ENCODE results near the gene CCDC33.

The CCDC33 gene

GRCh38 chr15:74297887-74298286 lies 61.8 kb downstream of the CCDC33 start:
- H3K27me3 ChIP-seq (ENCODE audit: insufficient read depth, poor library complexity, severe bottlenecking): no peaks in the 10 kb centered on the region
- TF ChIP-seq GABPA (IDR thresholded peaks at IDR 0.05; ENCODE audit: low read depth) (no peak), POLR2AphosphoS5 (IDR thresholded peaks at IDR 0.05; ENCODE audit: low read depth) (no peak), REST (IDR thresholded peaks at IDR 0.05; ENCODE audit: insufficient replicate concordance, low read depth) (no peak), CTCF (IDR thresholded peaks at IDR 0.05; ENCODE audit: insufficient read depth, low read length) (no peak), SPI1 (IDR thresholded peaks at IDR 0.05; ENCODE audit: borderline replicate concordance, low read depth) (no peak)
- H3K4me3 ChIP-seq (replicated peaks; ENCODE audit: insufficient read depth, low read length): no peak overlapping the region
- no peak overlapping the region for H3K27ac ChIP-seq (replicated peaks)
- DNase-seq (ENCODE audit: low read depth in 1 of 2, low spot score in 1 of 2): no peak

- H3K27me3 ChIP-seq (ENCODE audit: insufficient read depth, poor library complexity, severe bottlenecking): no peaks in the 10 kb centered on the region
- DNase-seq (ENCODE audit: low read depth in 1 of 2, low spot score in 1 of 2): no peak
- no peak overlapping the region for H3K4me3 ChIP-seq (replicated peaks; ENCODE audit: insufficient read depth, low read length)
- TF ChIP-seq GABPA (IDR thresholded peaks at IDR 0.05; ENCODE audit: low read depth) (no peak), REST (IDR thresholded peaks at IDR 0.05; ENCODE audit: insufficient replicate concordance, low read depth) (no peak), CTCF (IDR thresholded peaks at IDR 0.05; ENCODE audit: insufficient read depth, low read length) (no peak), SPI1 (IDR thresholded peaks at IDR 0.05; ENCODE audit: borderline replicate concordance, low read depth) (no peak)
- H3K27ac ChIP-seq (replicated peaks): no peak overlapping the region
Observed at GRCh38 chr15:74300057-74300795, 64.1 kb downstream of the CCDC33 start.

- no peak overlapping the region for H3K27ac ChIP-seq (replicated peaks)
- no peaks in the 10 kb centered on the region for H3K27me3 ChIP-seq (ENCODE audit: insufficient read depth, poor library complexity, severe bottlenecking)
- no peak overlapping the region for H3K4me3 ChIP-seq (replicated peaks; ENCODE audit: insufficient read depth, low read length)
- no peak for TF ChIP-seq POLR2AphosphoS5 (IDR thresholded peaks at IDR 0.05; ENCODE audit: low read depth)
- no peak for TF ChIP-seq CTCF (IDR thresholded peaks at IDR 0.05; ENCODE audit: insufficient read depth, low read length)
- TF ChIP-seq SPI1 (IDR thresholded peaks at IDR 0.05; ENCODE audit: borderline replicate concordance, low read depth): no peak
- no peak for TF ChIP-seq GABPA (IDR thresholded peaks at IDR 0.05; ENCODE audit: low read depth)
- TF ChIP-seq REST (IDR thresholded peaks at IDR 0.05; ENCODE audit: insufficient replicate concordance, low read depth): no peak
- no peak for DNase-seq (ENCODE audit: low read depth in 1 of 2, low spot score in 1 of 2)
Observed at GRCh38 chr15:74301583-74302361, 65.6 kb downstream of the CCDC33 start.

All from HL-60 (cell line).